ENCODE measurements around the gene SLIT1. TPM values are rescaled to one million over a fixed set of nuclear protein-coding genes. Genes with fewer than 3 reads are reported as not detected.

Gene SLIT1
- polyA plus RNA-seq, 1 donor from 2014 or later = 9.5 TPM

DNA sequence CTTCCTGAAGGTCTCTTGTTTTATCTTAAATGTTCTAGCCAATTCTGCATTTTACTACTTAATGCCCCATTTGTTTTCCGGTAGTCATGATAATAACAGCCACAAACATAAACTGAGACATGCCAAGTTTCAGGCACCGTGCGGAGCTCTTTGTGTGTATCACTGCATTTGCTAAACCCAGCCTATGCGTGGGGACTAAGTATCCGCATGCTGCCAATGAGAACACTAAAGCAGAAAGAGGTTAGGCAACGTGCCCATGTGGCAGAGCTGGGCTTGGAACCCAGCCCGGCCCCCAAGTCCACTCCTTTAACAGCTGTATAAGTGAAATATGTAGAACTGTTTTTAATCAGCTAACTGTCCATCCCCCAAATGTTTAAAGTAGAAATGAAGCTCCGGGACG, 54.1 kb downstream of the SLIT1 start:
- H3K27ac ChIP-seq (ENCODE audit: low read length) = no peak overlapping the region
- no peak overlapping the region for H3K4me2 ChIP-seq (ENCODE audit: low read length)
- H4K20me1 ChIP-seq (ENCODE audit: insufficient read depth) = no peaks in the 10 kb centered on the region
- H3K9me3 ChIP-seq (ENCODE audit: low read length) = no peaks in the 10 kb centered on the region
- no peak overlapping the region for H3K9ac ChIP-seq (ENCODE audit: low read length)
- no peak for TF ChIP-seq EP300 (conservative IDR thresholded peaks at IDR 0.05; ENCODE audit: poor library complexity, severe bottlenecking)
- TF ChIP-seq TAF1 (IDR thresholded peaks at IDR 0.05; ENCODE audit: low read depth) = no peak
- TF ChIP-seq, protein P1, sequence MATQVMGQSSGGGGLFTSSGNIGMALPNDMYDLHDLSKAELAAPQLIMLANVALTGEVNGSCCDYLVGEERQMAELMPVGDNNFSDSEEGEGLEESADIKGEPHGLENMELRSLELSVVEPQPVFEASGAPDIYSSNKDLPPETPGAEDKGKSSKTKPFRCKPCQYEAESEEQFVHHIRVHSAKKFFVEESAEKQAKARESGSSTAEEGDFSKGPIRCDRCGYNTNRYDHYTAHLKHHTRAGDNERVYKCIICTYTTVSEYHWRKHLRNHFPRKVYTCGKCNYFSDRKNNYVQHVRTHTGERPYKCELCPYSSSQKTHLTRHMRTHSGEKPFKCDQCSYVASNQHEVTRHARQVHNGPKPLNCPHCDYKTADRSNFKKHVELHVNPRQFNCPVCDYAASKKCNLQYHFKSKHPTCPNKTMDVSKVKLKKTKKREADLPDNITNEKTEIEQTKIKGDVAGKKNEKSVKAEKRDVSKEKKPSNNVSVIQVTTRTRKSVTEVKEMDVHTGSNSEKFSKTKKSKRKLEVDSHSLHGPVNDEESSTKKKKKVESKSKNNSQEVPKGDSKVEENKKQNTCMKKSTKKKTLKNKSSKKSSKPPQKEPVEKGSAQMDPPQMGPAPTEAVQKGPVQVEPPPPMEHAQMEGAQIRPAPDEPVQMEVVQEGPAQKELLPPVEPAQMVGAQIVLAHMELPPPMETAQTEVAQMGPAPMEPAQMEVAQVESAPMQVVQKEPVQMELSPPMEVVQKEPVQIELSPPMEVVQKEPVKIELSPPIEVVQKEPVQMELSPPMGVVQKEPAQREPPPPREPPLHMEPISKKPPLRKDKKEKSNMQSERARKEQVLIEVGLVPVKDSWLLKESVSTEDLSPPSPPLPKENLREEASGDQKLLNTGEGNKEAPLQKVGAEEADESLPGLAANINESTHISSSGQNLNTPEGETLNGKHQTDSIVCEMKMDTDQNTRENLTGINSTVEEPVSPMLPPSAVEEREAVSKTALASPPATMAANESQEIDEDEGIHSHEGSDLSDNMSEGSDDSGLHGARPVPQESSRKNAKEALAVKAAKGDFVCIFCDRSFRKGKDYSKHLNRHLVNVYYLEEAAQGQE (IDR thresholded peaks at IDR 0.05; ENCODE audit: borderline replicate concordance) = no peak
- TF ChIP-seq, protein P2, sequence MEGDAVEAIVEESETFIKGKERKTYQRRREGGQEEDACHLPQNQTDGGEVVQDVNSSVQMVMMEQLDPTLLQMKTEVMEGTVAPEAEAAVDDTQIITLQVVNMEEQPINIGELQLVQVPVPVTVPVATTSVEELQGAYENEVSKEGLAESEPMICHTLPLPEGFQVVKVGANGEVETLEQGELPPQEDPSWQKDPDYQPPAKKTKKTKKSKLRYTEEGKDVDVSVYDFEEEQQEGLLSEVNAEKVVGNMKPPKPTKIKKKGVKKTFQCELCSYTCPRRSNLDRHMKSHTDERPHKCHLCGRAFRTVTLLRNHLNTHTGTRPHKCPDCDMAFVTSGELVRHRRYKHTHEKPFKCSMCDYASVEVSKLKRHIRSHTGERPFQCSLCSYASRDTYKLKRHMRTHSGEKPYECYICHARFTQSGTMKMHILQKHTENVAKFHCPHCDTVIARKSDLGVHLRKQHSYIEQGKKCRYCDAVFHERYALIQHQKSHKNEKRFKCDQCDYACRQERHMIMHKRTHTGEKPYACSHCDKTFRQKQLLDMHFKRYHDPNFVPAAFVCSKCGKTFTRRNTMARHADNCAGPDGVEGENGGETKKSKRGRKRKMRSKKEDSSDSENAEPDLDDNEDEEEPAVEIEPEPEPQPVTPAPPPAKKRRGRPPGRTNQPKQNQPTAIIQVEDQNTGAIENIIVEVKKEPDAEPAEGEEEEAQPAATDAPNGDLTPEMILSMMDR (IDR thresholded peaks at IDR 0.05; ENCODE audit: poor library complexity, severe bottlenecking) = no peak
- TF ChIP-seq RAD21 (conservative IDR thresholded peaks at IDR 0.05) = no peak
- TF ChIP-seq POLR2AphosphoS5 (IDR thresholded peaks at IDR 0.05) = no peak
- TF ChIP-seq EZH2 (IDR thresholded peaks at IDR 0.05; ENCODE audit: borderline replicate concordance, insufficient read depth, low read length, poor library complexity, severe bottlenecking) = no peak
- no peak for TF ChIP-seq SMC3 (conservative IDR thresholded peaks at IDR 0.05; ENCODE audit: poor library complexity)
- TF ChIP-seq MXI1 (conservative IDR thresholded peaks at IDR 0.05; ENCODE audit: poor library complexity, severe bottlenecking) = no peak
- H2AFZ ChIP-seq (ENCODE audit: low read depth, low read length) = no peak overlapping the region
- no peaks in the 10 kb centered on the region for H3K79me2 ChIP-seq (replicated peaks; ENCODE audit: insufficient read depth, low read length)
- no peaks in the 10 kb centered on the region for H3F3A ChIP-seq (ENCODE audit: insufficient read depth, low read length, poor library complexity, severe bottlenecking)
- H3K4me3 ChIP-seq (ENCODE audit: low read length) = no peak overlapping the region
- H3K27me3 ChIP-seq (ENCODE audit: insufficient read depth, low read depth, low read length) = no peaks in the 10 kb centered on the region
- H3K9me2 ChIP-seq (ENCODE audit: insufficient read depth, low read length) = no peaks in the 10 kb centered on the region
- H3K36me3 ChIP-seq (ENCODE audit: insufficient read depth, low read length) = no peaks in the 10 kb centered on the region

DNA sequence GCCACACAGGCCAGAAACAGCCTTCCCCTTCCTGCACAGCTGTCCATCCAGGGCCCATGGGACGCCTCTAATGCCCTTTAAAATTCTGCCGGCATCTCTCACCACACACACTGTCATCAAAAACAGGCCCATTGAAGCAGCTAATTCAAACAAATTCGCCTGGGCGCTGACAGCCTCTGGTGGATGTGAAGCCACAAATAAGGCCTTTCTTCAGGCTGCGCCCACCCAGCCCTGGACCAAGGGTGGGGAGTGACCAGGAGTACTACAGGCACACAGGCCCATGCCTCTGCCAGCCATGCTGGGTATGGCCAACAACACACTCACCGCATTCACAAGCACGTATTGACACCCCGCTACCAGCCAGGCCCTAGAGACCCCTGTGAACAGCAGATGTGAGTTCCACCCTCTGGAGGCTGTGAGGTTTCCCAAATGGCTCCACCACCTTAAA, 54.6 kb downstream of the SLIT1 start:
- Histone ChIP-seq H3K27me3 (ENCODE audit: insufficient read depth, low read depth, low read length) (no peaks in the 10 kb centered on the region), H3K9me2 (ENCODE audit: insufficient read depth, low read length) (no peaks in the 10 kb centered on the region), H3F3A (ENCODE audit: insufficient read depth, low read length, poor library complexity, severe bottlenecking) (no peaks in the 10 kb centered on the region), H3K36me3 (ENCODE audit: insufficient read depth, low read length) (no peaks in the 10 kb centered on the region), H3K79me2 (replicated peaks; ENCODE audit: insufficient read depth, low read length) (no peaks in the 10 kb centered on the region), H2AFZ (ENCODE audit: low read depth, low read length) (no peak overlapping the region), H3K4me3 (ENCODE audit: low read length) (no peak overlapping the region), H4K20me1 (ENCODE audit: insufficient read depth) (no peaks in the 10 kb centered on the region), H3K27ac (ENCODE audit: low read length) (no peak overlapping the region), H3K4me2 (ENCODE audit: low read length) (no peak overlapping the region), H3K9me3 (ENCODE audit: low read length) (no peaks in the 10 kb centered on the region), H3K9ac (ENCODE audit: low read length) (no peak overlapping the region)
- no peak for TF ChIP-seq SMC3 (conservative IDR thresholded peaks at IDR 0.05; ENCODE audit: poor library complexity)
- TF ChIP-seq TAF1 (IDR thresholded peaks at IDR 0.05; ENCODE audit: low read depth) = no peak
- TF ChIP-seq RAD21 (conservative IDR thresholded peaks at IDR 0.05) = no peak
- no peak for TF ChIP-seq MXI1 (conservative IDR thresholded peaks at IDR 0.05; ENCODE audit: poor library complexity, severe bottlenecking)
- TF ChIP-seq EP300 (conservative IDR thresholded peaks at IDR 0.05; ENCODE audit: poor library complexity, severe bottlenecking) = no peak
- TF ChIP-seq, protein P2 (IDR thresholded peaks at IDR 0.05; ENCODE audit: poor library complexity, severe bottlenecking) = no peak
- TF ChIP-seq, protein P1 (IDR thresholded peaks at IDR 0.05; ENCODE audit: borderline replicate concordance) = no peak
- no peak for TF ChIP-seq POLR2AphosphoS5 (IDR thresholded peaks at IDR 0.05)
- TF ChIP-seq EZH2 (IDR thresholded peaks at IDR 0.05; ENCODE audit: borderline replicate concordance, insufficient read depth, low read length, poor library complexity, severe bottlenecking) = no peak

Data from neural cell (in vitro differentiated cells).